Lower leg skin (tissue), 3 donors: ENCODE results near the gene FGF19.

ENCODE experiments used
- POLR2A ChIP-seq, 2 donors: fragments of 450-650 bp; IDR thresholded peaks; one replicate each; pipeline ENCODE4 v1.6.1; 2016 to 2017; ENCODE audit warnings: antibody characterized with exemption in 2 of 2, mild to moderate bottlenecking in 1 of 2, moderate library complexity in 1 of 2
- TF ChIP-seq, protein P1 (sequence below), 3 donors: fragments of 450-650 bp; IDR thresholded peaks; one replicate each; pipeline ENCODE4 v1.5.1; 2016; ENCODE audit warnings: antibody characterized with exemption in 3 of 3, mild to moderate bottlenecking in 3 of 3, moderate library complexity in 2 of 3

DNA sequence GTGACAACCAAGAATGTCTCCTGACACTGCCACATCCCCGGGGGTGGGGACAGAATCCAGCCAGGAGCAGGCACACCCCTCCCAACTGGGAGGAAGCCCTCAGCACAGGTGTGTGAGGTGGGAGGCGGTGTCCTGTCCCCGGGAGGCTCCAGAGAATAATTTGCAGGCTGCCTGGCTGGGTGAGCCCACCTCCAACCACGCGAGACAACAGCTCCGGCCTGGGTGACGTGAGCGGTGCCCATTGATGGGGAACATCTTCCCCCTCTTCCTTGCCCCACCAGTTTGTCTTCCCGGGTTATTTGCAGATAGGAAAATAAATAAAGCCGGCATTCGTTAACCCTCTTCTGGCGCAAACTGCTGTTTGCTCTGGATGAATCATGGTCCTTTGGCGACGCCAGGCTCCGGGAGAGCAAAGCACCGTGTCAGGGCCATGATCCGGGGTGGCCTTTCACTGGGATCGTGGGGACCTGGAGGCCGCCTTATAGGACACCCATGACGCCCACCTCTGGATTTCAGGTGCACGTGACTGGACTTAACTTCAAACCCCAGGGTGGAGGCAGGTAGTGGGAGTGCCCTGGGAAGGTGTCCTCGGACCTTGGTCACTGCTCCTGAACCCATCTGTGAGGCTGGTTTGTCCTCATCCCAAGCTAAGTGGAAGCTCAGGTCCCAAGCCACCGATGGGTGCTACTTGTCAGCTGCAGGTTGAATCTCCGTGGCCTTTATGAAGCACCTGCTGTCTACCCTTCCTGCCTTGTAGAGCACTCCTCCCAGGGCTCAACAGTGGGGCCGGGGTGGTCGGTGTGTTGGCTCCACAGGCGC, 49.0 kb downstream of the FGF19 start:
- TF ChIP-seq, protein P1, sequence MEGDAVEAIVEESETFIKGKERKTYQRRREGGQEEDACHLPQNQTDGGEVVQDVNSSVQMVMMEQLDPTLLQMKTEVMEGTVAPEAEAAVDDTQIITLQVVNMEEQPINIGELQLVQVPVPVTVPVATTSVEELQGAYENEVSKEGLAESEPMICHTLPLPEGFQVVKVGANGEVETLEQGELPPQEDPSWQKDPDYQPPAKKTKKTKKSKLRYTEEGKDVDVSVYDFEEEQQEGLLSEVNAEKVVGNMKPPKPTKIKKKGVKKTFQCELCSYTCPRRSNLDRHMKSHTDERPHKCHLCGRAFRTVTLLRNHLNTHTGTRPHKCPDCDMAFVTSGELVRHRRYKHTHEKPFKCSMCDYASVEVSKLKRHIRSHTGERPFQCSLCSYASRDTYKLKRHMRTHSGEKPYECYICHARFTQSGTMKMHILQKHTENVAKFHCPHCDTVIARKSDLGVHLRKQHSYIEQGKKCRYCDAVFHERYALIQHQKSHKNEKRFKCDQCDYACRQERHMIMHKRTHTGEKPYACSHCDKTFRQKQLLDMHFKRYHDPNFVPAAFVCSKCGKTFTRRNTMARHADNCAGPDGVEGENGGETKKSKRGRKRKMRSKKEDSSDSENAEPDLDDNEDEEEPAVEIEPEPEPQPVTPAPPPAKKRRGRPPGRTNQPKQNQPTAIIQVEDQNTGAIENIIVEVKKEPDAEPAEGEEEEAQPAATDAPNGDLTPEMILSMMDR (IDR thresholded peaks at IDR 0.05): no peak
- no peak for TF ChIP-seq POLR2A (IDR thresholded peaks at IDR 0.05)
